HepG2 (cell line): ENCODE data around the gene GFAP. TPM values are rescaled to one million over a fixed set of nuclear protein-coding genes. Genes with fewer than 3 reads are reported as not detected.

Experiments
- ARNTL ChIP-seq: sonication (generic); formaldehyde crosslinking; IDR thresholded peaks from 2 replicates; pipeline ENCODE4 v1.4.0; 2020; ENCODE audit warnings: mild to moderate bottlenecking, missing genetic modification reagents
- CREB1 ChIP-seq, 2 experiments: fragments of 450-650 bp in 1 of 2; IDR thresholded peaks; 2 replicates each; pipeline ENCODE4 v1.6.1; 2016 to 2017; ENCODE audit warnings: control low read depth in 1 of 2, mild to moderate bottlenecking in 1 of 2, missing compliant biosample characterization in 1 of 2, missing genetic modification characterization in 1 of 2
- KIAA2018 ChIP-seq: sonication (generic); formaldehyde crosslinking; IDR thresholded peaks from 2 replicates; pipeline ENCODE4 v1.5.0; 2020; ENCODE audit warnings: mild to moderate bottlenecking, missing genetic modification reagents, borderline replicate concordance
- NFAT5 ChIP-seq: sonication (generic); formaldehyde crosslinking; IDR thresholded peaks from 2 replicates; pipeline ENCODE4 v1.4.0; 2020; ENCODE audit warnings: missing genetic modification reagents
- RXRB ChIP-seq: IDR thresholded peaks from 2 replicates; pipeline ENCODE4 v1.6.1; 2016; ENCODE audit warnings: borderline replicate concordance, missing genetic modification reagents, missing compliant biosample characterization
- SIN3A ChIP-seq: IDR thresholded peaks from 2 replicates; pipeline ENCODE4 v1.6.1; 2011; ENCODE audit warnings: low read depth, mild to moderate bottlenecking, control low read depth, low read length, borderline replicate concordance
- ZBTB2 ChIP-seq: sonication (generic); formaldehyde crosslinking; IDR thresholded peaks from 2 replicates; pipeline ENCODE4 v1.8.0; 2022; ENCODE audit warnings: low read depth, missing genetic modification reagents
- ZFY ChIP-seq: sonication (generic); formaldehyde crosslinking; IDR thresholded peaks from 2 replicates; pipeline ENCODE4 v1.4.0; 2020; ENCODE audit warnings: missing genetic modification reagents
- ZNF274 ChIP-seq: sonication (generic); formaldehyde crosslinking; IDR thresholded peaks from 2 replicates; pipeline ENCODE4 v1.5.1; 2020; ENCODE audit warnings: mild to moderate bottlenecking, missing genetic modification reagents
- ZNF713 ChIP-seq: sonication (generic); formaldehyde crosslinking; IDR thresholded peaks from 2 replicates; pipeline ENCODE4 v1.4.0; 2020; ENCODE audit warnings: mild to moderate bottlenecking, missing genetic modification reagents
- ZUFSP ChIP-seq: sonication (generic); formaldehyde crosslinking; IDR thresholded peaks from 2 replicates; pipeline ENCODE4 v1.9.0; 2021; ENCODE audit warnings: missing genetic modification reagents, mild to moderate bottlenecking, borderline replicate concordance
- polyA plus RNA-seq, 8 experiments: library from polyadenylated mRNA; depleted of rRNA in 3 of 8; stranded (reverse) in 7 of 8; unstranded in 1 of 8; fragments of >200 nt; fragmentation: Illumina TruSeq in 4 of 8; extraction: Trizol in 4 of 8; gene quantifications; 2 replicates each; pipeline versions ENCODE4 v1.2.1 to v1.2.3, GENCODE V29; 2011 to 2016; ENCODE audit warnings: low read depth in 4 of 8, missing spikeins in 1 of 8, mixed read lengths in 1 of 8; ENCODE audit not compliant: insufficient read depth in 1 of 8
- total RNA-seq, 5 experiments: library from RNA; depleted of rRNA; stranded (reverse); fragments of >200 nt; fragmentation: Illumina TruSeq; extraction: Trizol; gene quantifications; 2 replicates each; pipeline ENCODE4 v1.2.3, GENCODE V29; 2016; ENCODE audit warnings: low read depth in 1 of 5

Gene GFAP
- total and polyA plus RNA-seq, 2 of the 13 experiments (the other 11 are each of a cell fraction or from before 2014, with no cell fraction given), result 0.11 to 0.29 TPM

GRCh38 chr17:44899074-44899782, 16.1 kb downstream of the GFAP start, which contains the start of gene EFTUD2 (continued):
- TF ChIP-seq ARNTL (CRISPR knock-in tag) (peak; percentile 89), NFAT5 (peak; percentile 75; the same call in 1 of the 2 replicates), ZBTB2 (peak; percentile 90), ZFY (CRISPR knock-in tag) (peak; percentile 99), RXRB (CRISPR knock-in tag) (peak; percentile 84), CREB1 (IDR thresholded peaks at IDR 0.05) (peak; percentile 97), CREB1 (CRISPR knock-in tag; IDR thresholded peaks at IDR 0.05) (peak; percentile 98), ZNF274 (CRISPR knock-in tag) (peak; percentile 90), ZNF713 (peak; percentile 46), SIN3A (peak; percentile 95), KIAA2018 (CRISPR knock-in tag) (no peak), ZUFSP (no peak)
